PC-3 (cell line): Measurements from ENCODE around the gene ETS1. TPM values are rescaled to one million over a fixed set of nuclear protein-coding genes. Genes with fewer than 3 reads are reported as not detected.

Experiments used
- ATAC-seq: fragments of 200-7000 bp; cut with Tn5 transposase; 2 replicates; pipeline ENCODE4 v1.9.1; 2020; ENCODE audit warnings: mild to moderate bottlenecking, moderate library complexity
- BruUV-seq: library from RNA; stranded (reverse); fragments of 400-500 nt; replicated peaks from 2 replicates; lab custom pipeline; 2021; lab: Mats Ljungman, UMichigan
- CTCF ChIA-PET: fragments of 300-600 bp; sonication (Branson Sonifier 250); formaldehyde crosslinking; loops from one replicate; lab custom pipeline; 2022; ENCODE audit warnings: antibody characterized with exemption; lab: Charles Lee
- POLR2A ChIA-PET: fragments of 300-600 bp; sonication (Branson Sonifier 250); formaldehyde crosslinking; loops from one replicate; lab custom pipeline; 2022; ENCODE audit warnings: antibody characterized with exemption; ENCODE audit not compliant: unreplicated experiment; lab: Charles Lee
- DNase-seq: peaks from one replicate; pipeline ENCODE4 v3.0.0-alpha.2; 2015
- H2AFZ ChIP-seq: fragments of 300-600 bp; sonication (generic); 2 replicates; pipeline ENCODE4 v1.6.0; 2016; ENCODE audit warnings: antibody characterized with exemption, low read length
- H3F3A ChIP-seq: fragments of 300-600 bp; sonication (generic); one replicate; pipeline ENCODE4 v1.6.0; 2017; ENCODE audit warnings: antibody characterized with exemption, low read length, control low read depth, mild to moderate bottlenecking; ENCODE audit not compliant: unreplicated experiment
- H3K27ac ChIP-seq: fragments of 300-600 bp; sonication (generic); 2 replicates; pipeline ENCODE4 v1.5.1; 2016; ENCODE audit warnings: mild to moderate bottlenecking, low read length
- H3K27me3 ChIP-seq: fragments of 300-600 bp; sonication (generic); 2 replicates; pipeline ENCODE4 v1.6.1; 2016; ENCODE audit warnings: low read length, mixed read lengths
- H3K36me3 ChIP-seq: fragments of 300-600 bp; sonication (generic); 2 replicates; pipeline ENCODE4 v1.6.1; 2016; ENCODE audit warnings: low read depth, mixed run types, low read length, mixed read lengths
- H3K4me1 ChIP-seq: fragments of 300-600 bp; sonication (generic); 2 replicates; pipeline ENCODE4 v1.5.1; 2016; ENCODE audit warnings: low read length; ENCODE audit not compliant: insufficient read depth
- H3K4me2 ChIP-seq: fragments of 300-600 bp; sonication (generic); 2 replicates; pipeline ENCODE4 v1.6.0; 2016; ENCODE audit warnings: low read length
- H3K4me3 ChIP-seq: fragments of 300-600 bp; sonication (generic); 2 replicates; pipeline ENCODE4 v1.5.1; 2016; ENCODE audit warnings: mild to moderate bottlenecking, low read length, mixed read lengths
- H3K79me2 ChIP-seq: fragments of 300-600 bp; sonication (generic); 2 replicates; pipeline ENCODE4 v1.6.1; 2017; ENCODE audit warnings: low read length, mixed read lengths
- H3K9ac ChIP-seq: fragments of 300-600 bp; sonication (generic); 2 replicates; pipeline ENCODE4 v1.6.0; 2016; ENCODE audit warnings: mild to moderate bottlenecking, low read length
- H3K9me2 ChIP-seq: fragments of 300-600 bp; sonication (generic); replicated peaks from 2 replicates; pipeline ENCODE4 v1.6.1; 2016; ENCODE audit warnings: mixed run types, low read length, mixed read lengths
- H3K9me3 ChIP-seq: fragments of 300-600 bp; sonication (generic); 2 replicates; pipeline ENCODE4 v1.6.1; 2016; ENCODE audit warnings: low read length, mixed read lengths
- H4K20me1 ChIP-seq: fragments of 300-600 bp; sonication (generic); 2 replicates; pipeline ENCODE4 v1.6.1; 2016; ENCODE audit warnings: low read length, mixed read lengths
- EZH2 ChIP-seq: fragments of 300-600 bp; sonication (generic); IDR thresholded peaks from one replicate; pipeline ENCODE4 v1.6.1; 2017; ENCODE audit warnings: antibody characterized with exemption, mild to moderate bottlenecking, low read length; ENCODE audit not compliant: unreplicated experiment
- EZH2phosphoT487 ChIP-seq: fragments of 300-600 bp; sonication (generic); IDR thresholded peaks from 2 replicates; pipeline ENCODE4 v1.6.1; 2018; ENCODE audit warnings: mild to moderate bottlenecking, antibody characterized with exemption, low read length, borderline replicate concordance
- intact Hi-C: fragments of 100-400 bp; cut with micrococcal nuclease; formaldehyde crosslinking; loops from 2 replicates; pipeline ENCODE4 v1.9.0; 2023
- total RNA-seq: library from RNA; depleted of rRNA; stranded (reverse); fragments of >200 nt; gene quantifications from 2 replicates; pipeline ENCODE4 v1.2.3, GENCODE V29; 2014
- TF ChIP-seq, protein P1 (sequence below): fragments of 300-600 bp; sonication (generic); conservative IDR thresholded peaks from 2 replicates; pipeline ENCODE4 v1.5.1; 2017; ENCODE audit warnings: antibody characterized with exemption, low read depth, mild to moderate bottlenecking, low read length

ETS1 gene
- total RNA-seq, 1 experiment from 2014 or later, result 52.0 TPM

DNA sequence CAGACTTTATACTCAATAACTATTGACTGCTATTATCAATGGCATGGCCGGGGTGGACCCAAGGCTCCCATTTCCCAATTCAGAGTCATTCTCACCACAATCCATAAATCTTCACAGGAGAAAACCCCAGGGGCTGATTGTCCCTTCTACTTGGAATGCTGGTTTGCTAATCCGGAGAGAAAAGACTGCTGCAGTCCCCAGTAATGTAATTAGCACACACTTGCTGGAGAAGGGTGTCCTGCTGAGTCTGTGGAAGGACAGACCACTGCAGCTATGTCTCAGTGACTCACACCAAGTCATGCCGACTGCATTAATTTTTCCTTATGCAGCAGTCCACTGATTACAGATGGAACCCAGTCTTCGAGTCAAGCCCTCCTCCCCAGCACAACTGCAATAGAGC lies 5.9 kb upstream of the ETS1 start:
- Histone ChIP-seq H3K4me3 (no peak overlapping the region), H3K4me2 (no peak overlapping the region), H2AFZ (no peak overlapping the region), H3K36me3 (no peaks in the 10 kb centered on the region), H4K20me1 (no peaks in the 10 kb centered on the region), H3K9me3 (no peaks in the 10 kb centered on the region), H3K27me3 (no peaks in the 10 kb centered on the region), H3K9me2 (no peaks in the 10 kb centered on the region), H3K79me2 (no peaks in the 10 kb centered on the region), H3K9ac (no peak overlapping the region), H3K4me1 (no peaks in the 10 kb centered on the region), H3F3A (no peaks in the 10 kb centered on the region), H3K27ac (no peak overlapping the region)
- intact Hi-C loops, result no loop called here
- DNase-seq (no peak), ATAC-seq (no peak)
- no TSS peak for BruUV-seq
- TF ChIP-seq, protein P1, sequence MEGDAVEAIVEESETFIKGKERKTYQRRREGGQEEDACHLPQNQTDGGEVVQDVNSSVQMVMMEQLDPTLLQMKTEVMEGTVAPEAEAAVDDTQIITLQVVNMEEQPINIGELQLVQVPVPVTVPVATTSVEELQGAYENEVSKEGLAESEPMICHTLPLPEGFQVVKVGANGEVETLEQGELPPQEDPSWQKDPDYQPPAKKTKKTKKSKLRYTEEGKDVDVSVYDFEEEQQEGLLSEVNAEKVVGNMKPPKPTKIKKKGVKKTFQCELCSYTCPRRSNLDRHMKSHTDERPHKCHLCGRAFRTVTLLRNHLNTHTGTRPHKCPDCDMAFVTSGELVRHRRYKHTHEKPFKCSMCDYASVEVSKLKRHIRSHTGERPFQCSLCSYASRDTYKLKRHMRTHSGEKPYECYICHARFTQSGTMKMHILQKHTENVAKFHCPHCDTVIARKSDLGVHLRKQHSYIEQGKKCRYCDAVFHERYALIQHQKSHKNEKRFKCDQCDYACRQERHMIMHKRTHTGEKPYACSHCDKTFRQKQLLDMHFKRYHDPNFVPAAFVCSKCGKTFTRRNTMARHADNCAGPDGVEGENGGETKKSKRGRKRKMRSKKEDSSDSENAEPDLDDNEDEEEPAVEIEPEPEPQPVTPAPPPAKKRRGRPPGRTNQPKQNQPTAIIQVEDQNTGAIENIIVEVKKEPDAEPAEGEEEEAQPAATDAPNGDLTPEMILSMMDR, result no peak
- no peak for TF ChIP-seq EZH2phosphoT487
- no peak for TF ChIP-seq EZH2
- POLR2A ChIA-PET, result no interaction called here
- CTCF ChIA-PET, result no interaction called here

DNA sequence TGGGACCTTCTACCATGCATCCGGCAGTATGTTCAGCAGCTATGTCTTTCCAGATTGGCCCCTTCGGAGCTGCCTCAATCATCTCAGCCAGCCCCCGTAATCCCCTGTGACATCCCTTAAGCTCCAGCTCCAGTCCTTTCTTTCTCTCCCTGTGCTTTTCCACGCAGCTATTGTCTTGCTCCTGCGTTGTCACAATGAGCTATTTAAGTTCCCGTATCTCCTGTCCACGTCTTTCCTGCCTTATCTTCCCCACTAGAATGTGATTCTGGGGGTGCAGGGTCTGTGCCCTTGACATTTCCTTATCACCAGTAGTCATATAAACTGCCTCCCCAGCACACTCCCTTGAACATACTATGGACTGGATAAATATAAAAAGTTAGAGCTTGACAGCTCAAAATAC lies 5.1 kb upstream of the ETS1 start:
- TF ChIP-seq, protein P1, result no peak
- Histone ChIP-seq H3K4me1 (no peaks in the 10 kb centered on the region), H3K36me3 (no peaks in the 10 kb centered on the region), H2AFZ (no peak overlapping the region), H3K9ac (no peak overlapping the region), H4K20me1 (no peaks in the 10 kb centered on the region), H3K27me3 (no peaks in the 10 kb centered on the region), H3K4me3 (no peak overlapping the region), H3K27ac (no peak overlapping the region), H3F3A (no peaks in the 10 kb centered on the region), H3K9me2 (no peaks in the 10 kb centered on the region), H3K9me3 (no peaks in the 10 kb centered on the region), H3K79me2 (no peaks in the 10 kb centered on the region), H3K4me2 (no peak overlapping the region)
- no peak for ATAC-seq
- ChIA-PET CTCF (no interaction called here), POLR2A (no interaction called here)
- intact Hi-C loops, result no loop called here
- no peak for DNase-seq
- BruUV-seq, result no TSS peak

GRCh38 chr11:128590587-128590986 lies 3.2 kb upstream of the ETS1 start:
- TF ChIP-seq EZH2 (no peak), EZH2phosphoT487 (no peak)
- TF ChIP-seq, protein P1, result no peak
- no peaks in the 10 kb centered on the region for H3K9me3 ChIP-seq
- no peak overlapping the region for H3K9ac ChIP-seq
- H3K27ac ChIP-seq, result no peak overlapping the region
- ATAC-seq, result no peak
- no peak for DNase-seq
- no peak overlapping the region for H3K4me3 ChIP-seq
- no TSS peak for BruUV-seq
- no peaks in the 10 kb centered on the region for H3K36me3 ChIP-seq
- H3K27me3 ChIP-seq, result no peaks in the 10 kb centered on the region
- no peaks in the 10 kb centered on the region for H4K20me1 ChIP-seq
- intact Hi-C loops, result no loop called here
- POLR2A ChIA-PET, result no interaction called here
- H2AFZ ChIP-seq, result no peak overlapping the region
- no peaks in the 10 kb centered on the region for H3K79me2 ChIP-seq
- CTCF ChIA-PET, result no interaction called here
- H3F3A ChIP-seq, result no peaks in the 10 kb centered on the region
- no peaks in the 10 kb centered on the region for H3K4me1 ChIP-seq
- no peak overlapping the region for H3K4me2 ChIP-seq
- H3K9me2 ChIP-seq, result no peaks in the 10 kb centered on the region
